ENCODE results near the gene CIBAR2.
A peak's percentile ranks its signal among the peaks of the same experiment; 100 is the strongest.

CIBAR2 gene

DNA sequence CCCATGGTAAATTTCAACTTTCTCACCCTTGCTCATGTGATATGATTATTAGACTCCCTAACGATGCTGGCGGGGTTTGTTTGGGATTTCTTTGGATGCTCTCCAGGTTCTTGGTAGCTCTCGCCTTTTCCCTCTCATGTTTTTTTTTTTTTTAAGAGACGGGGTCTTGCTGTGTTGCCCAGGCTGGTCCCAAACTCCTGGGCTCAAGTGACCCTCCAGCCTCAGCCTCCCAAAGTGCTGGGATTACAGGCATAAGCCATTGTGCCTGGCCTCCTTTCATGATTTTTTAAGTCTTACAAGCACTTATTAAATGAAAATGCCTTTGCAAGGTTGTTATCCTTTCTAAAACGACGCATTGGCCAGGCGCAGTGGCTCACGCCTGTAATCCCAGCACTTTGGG, 60.6 kb downstream of the CIBAR2 start:
- Histone ChIP-seq H3K4me3 (ENCODE audit: insufficient read depth in 1 of 2, low read depth in 1 of 2, low read length in 2 of 2) (peak overlapping the region in 1 of 2 experiments; percentile 46), H2BK120ac (ENCODE audit: low read depth, low read length) (no peak overlapping the region), H3K36me3 (ENCODE audit: control insufficient read depth in 1 of 2, insufficient read depth in 2 of 2, low read depth in 1 of 2, low read length in 2 of 2) (peaks cover 0 to 8% of the 10 kb centered on the region in 2 experiments), H4K91ac (ENCODE audit: low read length) (no peak overlapping the region), H3K4ac (ENCODE audit: low read depth in 1 of 2, low read length in 2 of 2) (no peak overlapping the region), H2BK5ac (ENCODE audit: low read depth, low read length, poor library complexity, severe bottlenecking) (no peak overlapping the region), H2BK15ac (ENCODE audit: low read depth, poor library complexity, severe bottlenecking) (no peak overlapping the region), H3K23ac (ENCODE audit: low read length in 2 of 2) (no peak overlapping the region), H4K8ac (ENCODE audit: low read length) (no peak overlapping the region), H3K9me3 (ENCODE audit: control insufficient read depth, low read length) (no peaks in the 10 kb centered on the region), H3K9ac (ENCODE audit: low read length) (no peak overlapping the region), H3K18ac (ENCODE audit: low read depth in 1 of 2, low read length in 2 of 2) (no peak overlapping the region), H3K4me1 (ENCODE audit: control insufficient read depth, insufficient read depth, low read depth, low read length) (peaks cover 10% of the 10 kb centered on the region), H3K79me1 (replicated peaks; ENCODE audit: low read length, poor library complexity, severe bottlenecking) (no peaks in the 10 kb centered on the region), H3K14ac (ENCODE audit: low read length in 2 of 2) (no peak overlapping the region), H3K4me2 (ENCODE audit: low read length, poor library complexity, severe bottlenecking) (no peak overlapping the region), H3K27me3 (ENCODE audit: control insufficient read depth in 1 of 2, insufficient read depth in 1 of 2, low read length in 2 of 2) (peaks cover 0 to 6% of the 10 kb centered on the region in 2 experiments), H2AFZ (ENCODE audit: low read depth, low read length) (no peak overlapping the region), H3K27ac (ENCODE audit: low read length, poor library complexity, severe bottlenecking) (no peak overlapping the region), H2AK5ac (ENCODE audit: low read length, severe bottlenecking) (no peak overlapping the region), H2BK12ac (ENCODE audit: low read length in 2 of 2) (no peak overlapping the region)
- no peak for DNase-seq
- 92% methylated on average over 8 of the region's 8 CpGs for WGBS

DNA sequence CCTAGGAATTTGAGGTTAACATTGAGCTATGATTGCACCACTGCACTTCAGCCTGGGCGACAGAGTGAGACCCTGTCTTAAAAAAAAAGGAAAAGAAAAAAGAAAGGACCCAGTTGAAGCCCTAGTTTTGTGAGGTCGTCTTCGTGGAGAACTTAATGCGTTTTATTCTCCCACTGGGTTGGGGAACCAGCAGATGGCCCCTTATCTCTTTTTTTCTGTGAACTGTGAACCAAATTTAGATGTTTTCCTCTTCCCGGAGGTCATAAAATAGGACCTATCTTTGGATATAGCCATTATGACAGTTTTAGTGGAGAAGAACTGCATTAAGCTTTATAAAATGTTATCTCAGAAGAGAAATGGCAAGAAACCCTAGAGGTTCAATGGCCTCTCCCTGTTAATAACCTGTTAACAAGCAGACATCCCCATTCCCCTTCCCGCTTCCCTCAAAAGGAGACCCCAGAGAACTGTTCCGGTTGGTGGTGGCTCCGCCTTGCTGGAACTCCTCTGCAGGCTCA, 61.1 kb downstream of the CIBAR2 start:
- peak overlapping the region; percentile 60 for H2BK15ac ChIP-seq (ENCODE audit: low read depth, poor library complexity, severe bottlenecking)
- no peak overlapping the region for H4K91ac ChIP-seq (ENCODE audit: low read length)
- H3K36me3 ChIP-seq (ENCODE audit: control insufficient read depth in 1 of 2, insufficient read depth in 2 of 2, low read depth in 1 of 2, low read length in 2 of 2): peaks cover 0 to 12% of the 10 kb centered on the region in 2 experiments
- H4K8ac ChIP-seq (ENCODE audit: low read length): no peak overlapping the region
- H2BK5ac ChIP-seq (ENCODE audit: low read depth, low read length, poor library complexity, severe bottlenecking): no peak overlapping the region
- H3K27me3 ChIP-seq (ENCODE audit: control insufficient read depth in 1 of 2, insufficient read depth in 1 of 2, low read length in 2 of 2): peaks cover 0 to 11% of the 10 kb centered on the region in 2 experiments
- H3K9ac ChIP-seq (ENCODE audit: low read length): peak overlapping the region; percentile 70
- H2BK120ac ChIP-seq (ENCODE audit: low read depth, low read length): no peak overlapping the region
- peak; percentile 16 for DNase-seq
- no peaks in the 10 kb centered on the region for H3K79me1 ChIP-seq (replicated peaks; ENCODE audit: low read length, poor library complexity, severe bottlenecking)
- no peak overlapping the region for H3K27ac ChIP-seq (ENCODE audit: low read length, poor library complexity, severe bottlenecking)
- H3K4me3 ChIP-seq (ENCODE audit: insufficient read depth in 1 of 2, low read depth in 1 of 2, low read length in 2 of 2): peak overlapping the region in 1 of 2 experiments; percentile 46
- H2AK5ac ChIP-seq (ENCODE audit: low read length, severe bottlenecking): no peak overlapping the region
- no peak overlapping the region for H3K14ac ChIP-seq (ENCODE audit: low read length in 2 of 2)
- H3K18ac ChIP-seq (ENCODE audit: low read depth in 1 of 2, low read length in 2 of 2): no peak overlapping the region
- H3K9me3 ChIP-seq (ENCODE audit: control insufficient read depth, low read length): no peaks in the 10 kb centered on the region
- H2AFZ ChIP-seq (ENCODE audit: low read depth, low read length): no peak overlapping the region
- H2BK12ac ChIP-seq (ENCODE audit: low read length in 2 of 2): no peak overlapping the region
- WGBS: 62% methylated on average over 7 of the region's 8 CpGs
- H3K4ac ChIP-seq (ENCODE audit: low read depth in 1 of 2, low read length in 2 of 2): no peak overlapping the region
- peaks cover 10% of the 10 kb centered on the region for H3K4me1 ChIP-seq (ENCODE audit: control insufficient read depth, insufficient read depth, low read depth, low read length)
- no peak overlapping the region for H3K23ac ChIP-seq (ENCODE audit: low read length in 2 of 2)
- no peak overlapping the region for H3K4me2 ChIP-seq (ENCODE audit: low read length, poor library complexity, severe bottlenecking)

DNA sequence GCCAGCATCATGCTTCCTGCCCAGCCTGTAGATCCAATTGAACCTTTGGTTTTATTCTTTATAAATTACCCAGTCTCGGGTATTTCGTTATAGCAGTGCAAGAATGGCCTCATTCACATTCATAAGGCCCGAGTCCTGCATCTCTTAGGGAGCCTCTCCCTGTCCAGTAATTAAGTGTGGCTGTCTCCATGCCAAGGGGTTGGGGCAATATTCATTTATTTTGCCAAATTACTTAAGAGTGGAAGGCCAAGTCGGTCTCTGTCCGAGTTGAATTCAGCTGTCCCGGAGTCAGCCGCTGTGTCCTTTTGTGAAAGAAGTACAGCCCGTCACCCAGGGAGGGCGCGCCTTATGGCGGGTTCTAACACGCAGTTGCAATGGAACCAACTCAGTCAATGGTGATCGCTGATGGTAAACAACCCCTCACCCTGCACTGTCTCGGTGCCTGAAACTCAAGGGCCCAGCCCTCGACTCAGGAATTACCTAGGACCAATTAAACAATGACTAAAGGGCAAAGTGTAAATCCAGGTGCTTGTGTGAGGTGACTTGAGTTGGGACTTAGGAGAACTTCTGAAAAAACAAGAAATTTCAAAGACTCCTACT, 62.5 kb downstream of the CIBAR2 start:
- Histone ChIP-seq H3K9me3 (ENCODE audit: control insufficient read depth, low read length) (no peaks in the 10 kb centered on the region), H3K27me3 (ENCODE audit: control insufficient read depth in 1 of 2, insufficient read depth in 1 of 2, low read length in 2 of 2) (peaks cover 0 to 12% of the 10 kb centered on the region in 2 experiments), H3K27ac (ENCODE audit: low read length, poor library complexity, severe bottlenecking) (no peak overlapping the region), H3K36me3 (ENCODE audit: control insufficient read depth in 1 of 2, insufficient read depth in 2 of 2, low read depth in 1 of 2, low read length in 2 of 2) (peaks cover 4 to 18% of the 10 kb centered on the region in 2 experiments), H3K18ac (ENCODE audit: low read depth in 1 of 2, low read length in 2 of 2) (no peak overlapping the region), H3K4ac (ENCODE audit: low read depth in 1 of 2, low read length in 2 of 2) (no peak overlapping the region), H3K23ac (ENCODE audit: low read length in 2 of 2) (peak overlapping the region in 1 of 2 experiments; percentile 14), H3K4me2 (ENCODE audit: low read length, poor library complexity, severe bottlenecking) (no peak overlapping the region), H3K9ac (ENCODE audit: low read length) (no peak overlapping the region), H4K91ac (ENCODE audit: low read length) (no peak overlapping the region), H2BK120ac (ENCODE audit: low read depth, low read length) (no peak overlapping the region), H2BK5ac (ENCODE audit: low read depth, low read length, poor library complexity, severe bottlenecking) (no peak overlapping the region), H2AFZ (ENCODE audit: low read depth, low read length) (no peak overlapping the region), H2AK5ac (ENCODE audit: low read length, severe bottlenecking) (no peak overlapping the region), H2BK15ac (ENCODE audit: low read depth, poor library complexity, severe bottlenecking) (no peak overlapping the region), H3K79me1 (replicated peaks; ENCODE audit: low read length, poor library complexity, severe bottlenecking) (no peaks in the 10 kb centered on the region), H3K4me1 (ENCODE audit: control insufficient read depth, insufficient read depth, low read depth, low read length) (peaks cover 3% of the 10 kb centered on the region), H2BK12ac (ENCODE audit: low read length in 2 of 2) (no peak overlapping the region), H4K8ac (ENCODE audit: low read length) (no peak overlapping the region), H3K4me3 (ENCODE audit: insufficient read depth in 1 of 2, low read depth in 1 of 2, low read length in 2 of 2) (no peak overlapping the region), H3K14ac (ENCODE audit: low read length in 2 of 2) (no peak overlapping the region)
- no peak for DNase-seq
- 88% methylated on average over 13 of the region's 15 CpGs for WGBS

DNA sequence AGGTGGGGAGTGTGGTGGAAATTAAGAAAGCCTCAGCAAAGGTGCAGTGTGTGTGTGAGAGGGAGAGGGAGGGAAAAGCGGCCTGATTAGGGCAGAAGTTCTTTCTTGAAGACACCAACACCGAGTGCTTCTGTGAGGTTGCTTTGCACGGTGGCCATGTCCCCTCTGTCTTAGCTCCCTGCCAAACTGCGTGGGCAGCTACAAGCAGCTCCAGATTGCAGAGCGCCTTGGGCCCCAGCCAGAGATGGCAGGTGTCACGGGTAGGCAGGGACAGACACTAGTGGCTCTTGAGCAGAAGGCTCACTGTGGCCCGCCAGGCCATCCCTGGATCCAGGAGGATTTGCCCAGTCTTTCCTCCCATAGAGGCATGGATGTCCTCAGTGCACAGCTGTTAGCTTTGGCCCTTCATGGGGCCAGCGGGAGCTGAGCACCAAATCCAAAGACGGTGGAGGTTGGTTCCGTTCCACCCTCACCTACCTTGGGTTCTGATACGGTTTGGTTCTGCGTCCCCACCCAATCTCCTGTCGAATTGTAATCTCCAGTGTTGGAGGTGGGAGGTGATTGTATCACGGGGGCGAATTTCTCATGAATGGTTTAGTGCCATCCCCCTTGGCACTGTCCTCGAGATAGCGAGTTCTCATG, 63.2 kb downstream of the CIBAR2 start:
- H3K79me1 ChIP-seq (replicated peaks; ENCODE audit: low read length, poor library complexity, severe bottlenecking): peaks cover 2% of the 10 kb centered on the region
- no peak overlapping the region for H3K4ac ChIP-seq (ENCODE audit: low read depth in 1 of 2, low read length in 2 of 2)
- H4K8ac ChIP-seq (ENCODE audit: low read length): no peak overlapping the region
- peaks cover 4 to 21% of the 10 kb centered on the region in 2 experiments for H3K36me3 ChIP-seq (ENCODE audit: control insufficient read depth in 1 of 2, insufficient read depth in 2 of 2, low read depth in 1 of 2, low read length in 2 of 2)
- no peak overlapping the region for H2BK5ac ChIP-seq (ENCODE audit: low read depth, low read length, poor library complexity, severe bottlenecking)
- H2BK15ac ChIP-seq (ENCODE audit: low read depth, poor library complexity, severe bottlenecking): no peak overlapping the region
- H2BK120ac ChIP-seq (ENCODE audit: low read depth, low read length): no peak overlapping the region
- peaks cover 0 to 12% of the 10 kb centered on the region in 2 experiments for H3K27me3 ChIP-seq (ENCODE audit: control insufficient read depth in 1 of 2, insufficient read depth in 1 of 2, low read length in 2 of 2)
- WGBS: 93% methylated on average over 17 of the region's 17 CpGs
- H3K4me2 ChIP-seq (ENCODE audit: low read length, poor library complexity, severe bottlenecking): no peak overlapping the region
- H3K4me3 ChIP-seq (ENCODE audit: insufficient read depth in 1 of 2, low read depth in 1 of 2, low read length in 2 of 2): no peak overlapping the region
- H3K18ac ChIP-seq (ENCODE audit: low read depth in 1 of 2, low read length in 2 of 2): no peak overlapping the region
- no peak overlapping the region for H2AFZ ChIP-seq (ENCODE audit: low read depth, low read length)
- peaks cover 3% of the 10 kb centered on the region for H3K4me1 ChIP-seq (ENCODE audit: control insufficient read depth, insufficient read depth, low read depth, low read length)
- DNase-seq: no peak
- H2BK12ac ChIP-seq (ENCODE audit: low read length in 2 of 2): no peak overlapping the region
- no peaks in the 10 kb centered on the region for H3K9me3 ChIP-seq (ENCODE audit: control insufficient read depth, low read length)
- H3K23ac ChIP-seq (ENCODE audit: low read length in 2 of 2): no peak overlapping the region
- no peak overlapping the region for H2AK5ac ChIP-seq (ENCODE audit: low read length, severe bottlenecking)
- H3K9ac ChIP-seq (ENCODE audit: low read length): no peak overlapping the region
- no peak overlapping the region for H4K91ac ChIP-seq (ENCODE audit: low read length)
- H3K14ac ChIP-seq (ENCODE audit: low read length in 2 of 2): no peak overlapping the region
- H3K27ac ChIP-seq (ENCODE audit: low read length, poor library complexity, severe bottlenecking): no peak overlapping the region
